ENCODE results near the gene SOX8.

GRCh38 chr16:975291-975690 lies 6.3 kb upstream of the SOX8 start:
- TF ChIP-seq CHD2 (IDR thresholded peaks at IDR 0.05; ENCODE audit: borderline replicate concordance, low read depth, low read length) (no peak), GABPA (IDR thresholded peaks at IDR 0.05; ENCODE audit: low read depth) (no peak), SP1 (IDR thresholded peaks at IDR 0.05; ENCODE audit: low read depth, low read length) (no peak), FOXM1 (IDR thresholded peaks at IDR 0.05; ENCODE audit: low read depth, low read length) (no peak), NFYB (IDR thresholded peaks at IDR 0.05; ENCODE audit: insufficient read depth, low read depth, low read length) (no peak), SRF (IDR thresholded peaks at IDR 0.05; ENCODE audit: low read depth in 2 of 2, low read length in 2 of 2) (no peak), IRF4 (IDR thresholded peaks at IDR 0.05; ENCODE audit: low read depth, low read length) (no peak), EZH2 (IDR thresholded peaks at IDR 0.05; ENCODE audit: borderline replicate concordance, control insufficient read depth, low read depth, low read length) (no peak), HSF1 (IDR thresholded peaks at IDR 0.05; ENCODE audit: low read depth, low read length) (no peak), PBX3 (IDR thresholded peaks at IDR 0.05; ENCODE audit: insufficient replicate concordance, low read depth, low read length) (no peak), MAX (IDR thresholded peaks at IDR 0.05; ENCODE audit: low read depth, low read length) (no peak), ZZZ3 (IDR thresholded peaks at IDR 0.05; ENCODE audit: control insufficient read depth, insufficient read length, low read depth) (no peak)
- TF ChIP-seq, protein P1, sequence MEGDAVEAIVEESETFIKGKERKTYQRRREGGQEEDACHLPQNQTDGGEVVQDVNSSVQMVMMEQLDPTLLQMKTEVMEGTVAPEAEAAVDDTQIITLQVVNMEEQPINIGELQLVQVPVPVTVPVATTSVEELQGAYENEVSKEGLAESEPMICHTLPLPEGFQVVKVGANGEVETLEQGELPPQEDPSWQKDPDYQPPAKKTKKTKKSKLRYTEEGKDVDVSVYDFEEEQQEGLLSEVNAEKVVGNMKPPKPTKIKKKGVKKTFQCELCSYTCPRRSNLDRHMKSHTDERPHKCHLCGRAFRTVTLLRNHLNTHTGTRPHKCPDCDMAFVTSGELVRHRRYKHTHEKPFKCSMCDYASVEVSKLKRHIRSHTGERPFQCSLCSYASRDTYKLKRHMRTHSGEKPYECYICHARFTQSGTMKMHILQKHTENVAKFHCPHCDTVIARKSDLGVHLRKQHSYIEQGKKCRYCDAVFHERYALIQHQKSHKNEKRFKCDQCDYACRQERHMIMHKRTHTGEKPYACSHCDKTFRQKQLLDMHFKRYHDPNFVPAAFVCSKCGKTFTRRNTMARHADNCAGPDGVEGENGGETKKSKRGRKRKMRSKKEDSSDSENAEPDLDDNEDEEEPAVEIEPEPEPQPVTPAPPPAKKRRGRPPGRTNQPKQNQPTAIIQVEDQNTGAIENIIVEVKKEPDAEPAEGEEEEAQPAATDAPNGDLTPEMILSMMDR (IDR thresholded peaks at IDR 0.05 in 2 of 3, conservative IDR thresholded peaks at IDR 0.05 in 1 of 3; ENCODE audit: control insufficient read depth in 2 of 3, extremely low read depth in 1 of 3, insufficient read depth in 1 of 3, low read depth in 3 of 3, low read length in 3 of 3), result no peak
- TF ChIP-seq, protein P2, sequence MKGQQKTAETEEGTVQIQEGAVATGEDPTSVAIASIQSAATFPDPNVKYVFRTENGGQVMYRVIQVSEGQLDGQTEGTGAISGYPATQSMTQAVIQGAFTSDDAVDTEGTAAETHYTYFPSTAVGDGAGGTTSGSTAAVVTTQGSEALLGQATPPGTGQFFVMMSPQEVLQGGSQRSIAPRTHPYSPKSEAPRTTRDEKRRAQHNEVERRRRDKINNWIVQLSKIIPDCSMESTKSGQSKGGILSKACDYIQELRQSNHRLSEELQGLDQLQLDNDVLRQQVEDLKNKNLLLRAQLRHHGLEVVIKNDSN (IDR thresholded peaks at IDR 0.05; ENCODE audit: borderline replicate concordance, extremely low read length, insufficient read depth, low read depth, low read length), result no peak

Data from GM12878 (cell line).